ENCODE data around the gene AP1M2. TPM values are rescaled to one million over a fixed set of nuclear protein-coding genes. Genes with fewer than 3 reads are reported as not detected.
"Not testable (repeated sequence)": the region's sequence is repeated elsewhere in the genome, so short reads cannot be mapped to it uniquely, and the experiment has no call there.

The AP1M2 gene
- total RNA-seq, 1 experiment from 2014 or later = 2.5 TPM

DNA sequence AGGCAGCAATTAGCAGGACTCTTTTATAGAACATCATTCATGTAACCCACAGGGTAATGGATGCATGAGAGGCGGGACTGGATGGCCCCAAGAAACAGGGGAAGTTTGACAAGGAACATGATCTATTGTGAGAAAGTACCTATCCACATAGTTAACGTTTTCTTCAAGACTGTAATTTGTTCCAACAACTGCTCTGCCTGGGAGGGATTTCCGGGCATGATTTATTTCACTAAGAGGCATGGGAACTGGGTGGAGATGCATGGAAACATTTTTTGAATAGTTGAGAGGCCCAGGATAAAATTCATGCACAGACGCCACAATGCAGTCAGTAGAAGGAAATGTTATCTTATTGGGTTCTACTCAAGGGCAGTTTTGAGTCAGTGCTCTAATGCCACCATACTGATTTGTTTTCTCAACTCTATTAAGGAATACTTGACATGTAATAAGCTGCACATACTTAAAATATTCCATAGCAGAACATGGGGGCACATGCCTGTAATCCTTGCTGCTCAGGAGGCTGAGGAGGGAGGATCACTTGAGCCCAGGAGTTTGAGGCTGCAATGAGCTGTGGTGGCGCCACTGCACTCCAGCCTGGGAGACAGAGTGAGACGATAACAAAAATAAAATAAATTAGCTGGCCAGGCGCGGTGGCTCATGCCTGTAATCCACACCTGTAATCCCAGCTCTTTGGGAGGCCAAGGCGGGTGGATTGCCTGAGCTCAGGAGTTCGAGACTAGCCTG, 53.3 kb downstream of the AP1M2 start:
- Histone ChIP-seq H3K4me1 (ENCODE audit: insufficient read depth, low read length, poor library complexity, severe bottlenecking) (no peaks in the 10 kb centered on the region), H3K4me3 (ENCODE audit: low read depth, low read length, poor library complexity, severe bottlenecking) (no peak overlapping the region), H3K27ac (ENCODE audit: low read depth, low read length, poor library complexity, severe bottlenecking) (no peak overlapping the region), H3K27me3 (replicated peaks; ENCODE audit: insufficient read depth, low read depth, low read length, poor library complexity) (no peaks in the 10 kb centered on the region), H3K36me3 (ENCODE audit: insufficient read depth, low read length, poor library complexity, severe bottlenecking) (no peaks in the 10 kb centered on the region), H3K9me3 (ENCODE audit: low read depth, low read length, poor library complexity, severe bottlenecking) (no peaks in the 10 kb centered on the region)
- intact Hi-C loops (cut with micrococcal nuclease; ENCODE audit: unreplicated experiment) = no loop called here
- ChIA-PET POLR2A (ENCODE audit: low non-redundant PET) (no interaction called here), CTCF (no interaction called here)
- DNase-seq (ENCODE audit: low spot score) = no peak
- BruUV-seq (replicated peaks) = no TSS peak
- no peak for TF ChIP-seq EZH2 (IDR thresholded peaks at IDR 0.05; ENCODE audit: borderline replicate concordance, low read depth, low read length, poor library complexity, severe bottlenecking)
- TF ChIP-seq, protein P1, sequence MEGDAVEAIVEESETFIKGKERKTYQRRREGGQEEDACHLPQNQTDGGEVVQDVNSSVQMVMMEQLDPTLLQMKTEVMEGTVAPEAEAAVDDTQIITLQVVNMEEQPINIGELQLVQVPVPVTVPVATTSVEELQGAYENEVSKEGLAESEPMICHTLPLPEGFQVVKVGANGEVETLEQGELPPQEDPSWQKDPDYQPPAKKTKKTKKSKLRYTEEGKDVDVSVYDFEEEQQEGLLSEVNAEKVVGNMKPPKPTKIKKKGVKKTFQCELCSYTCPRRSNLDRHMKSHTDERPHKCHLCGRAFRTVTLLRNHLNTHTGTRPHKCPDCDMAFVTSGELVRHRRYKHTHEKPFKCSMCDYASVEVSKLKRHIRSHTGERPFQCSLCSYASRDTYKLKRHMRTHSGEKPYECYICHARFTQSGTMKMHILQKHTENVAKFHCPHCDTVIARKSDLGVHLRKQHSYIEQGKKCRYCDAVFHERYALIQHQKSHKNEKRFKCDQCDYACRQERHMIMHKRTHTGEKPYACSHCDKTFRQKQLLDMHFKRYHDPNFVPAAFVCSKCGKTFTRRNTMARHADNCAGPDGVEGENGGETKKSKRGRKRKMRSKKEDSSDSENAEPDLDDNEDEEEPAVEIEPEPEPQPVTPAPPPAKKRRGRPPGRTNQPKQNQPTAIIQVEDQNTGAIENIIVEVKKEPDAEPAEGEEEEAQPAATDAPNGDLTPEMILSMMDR (conservative IDR thresholded peaks at IDR 0.05; ENCODE audit: low read depth, low read length) = no peak

DNA sequence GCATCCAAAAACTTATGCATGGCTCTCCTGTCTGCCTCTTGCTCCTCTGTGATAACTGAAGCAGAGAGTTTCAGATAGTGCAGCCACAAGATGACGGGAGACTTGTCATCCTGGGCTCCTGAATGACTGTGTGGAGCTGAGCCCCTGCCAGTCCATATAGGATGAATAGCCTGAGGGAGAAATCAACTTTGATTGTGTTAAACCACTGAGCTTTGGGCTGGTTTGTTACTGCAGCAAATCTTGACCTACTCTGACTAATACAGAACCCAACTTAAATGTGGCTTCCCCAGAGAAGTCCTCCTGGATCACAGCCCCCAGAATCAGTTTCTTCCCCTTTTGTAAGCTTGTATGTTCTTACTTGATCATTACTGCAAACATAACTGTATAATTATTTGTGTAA, 54.7 kb downstream of the AP1M2 start:
- no TSS peak for BruUV-seq (replicated peaks)
- CTCF ChIA-PET = no interaction called here
- Histone ChIP-seq H3K9me3 (ENCODE audit: low read depth, low read length, poor library complexity, severe bottlenecking) (no peaks in the 10 kb centered on the region), H3K4me3 (ENCODE audit: low read depth, low read length, poor library complexity, severe bottlenecking) (no peak overlapping the region), H3K36me3 (ENCODE audit: insufficient read depth, low read length, poor library complexity, severe bottlenecking) (no peaks in the 10 kb centered on the region), H3K27me3 (replicated peaks; ENCODE audit: insufficient read depth, low read depth, low read length, poor library complexity) (no peaks in the 10 kb centered on the region), H3K4me1 (ENCODE audit: insufficient read depth, low read length, poor library complexity, severe bottlenecking) (no peaks in the 10 kb centered on the region), H3K27ac (ENCODE audit: low read depth, low read length, poor library complexity, severe bottlenecking) (no peak overlapping the region)
- DNase-seq (ENCODE audit: low spot score) = no peak
- POLR2A ChIA-PET (ENCODE audit: low non-redundant PET) = no interaction called here
- intact Hi-C loops (cut with micrococcal nuclease; ENCODE audit: unreplicated experiment) = no loop called here
- TF ChIP-seq, protein P1 (conservative IDR thresholded peaks at IDR 0.05; ENCODE audit: low read depth, low read length) = no peak
- no peak for TF ChIP-seq EZH2 (IDR thresholded peaks at IDR 0.05; ENCODE audit: borderline replicate concordance, low read depth, low read length, poor library complexity, severe bottlenecking)

DNA sequence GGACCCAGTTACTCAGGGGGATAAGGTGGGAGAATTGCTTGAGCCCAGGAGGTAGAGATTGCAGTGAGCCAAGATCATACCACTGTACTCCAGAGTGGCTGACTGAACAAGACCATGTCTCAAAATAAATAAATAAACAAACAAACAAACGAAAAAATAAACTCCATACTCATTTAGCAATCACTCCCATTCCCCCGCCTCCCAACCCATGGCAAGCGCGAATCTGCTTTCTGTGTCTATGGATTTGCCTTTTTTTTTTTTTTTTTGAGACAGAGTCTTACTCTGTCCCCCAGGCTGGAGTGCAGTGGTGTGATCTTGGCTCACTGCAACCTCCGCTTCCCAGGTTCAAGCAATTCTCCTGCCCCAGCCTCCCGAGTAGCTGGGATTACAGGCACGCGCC, 60.2 kb downstream of the AP1M2 start:
- intact Hi-C loops (cut with micrococcal nuclease; ENCODE audit: unreplicated experiment); H3K4me3 ChIP-seq (ENCODE audit: low read depth, low read length, poor library complexity, severe bottlenecking); H3K9me3 ChIP-seq (ENCODE audit: low read depth, low read length, poor library complexity, severe bottlenecking); H3K27ac ChIP-seq (ENCODE audit: low read depth, low read length, poor library complexity, severe bottlenecking); DNase-seq (ENCODE audit: low spot score); BruUV-seq (replicated peaks); H3K36me3 ChIP-seq (ENCODE audit: insufficient read depth, low read length, poor library complexity, severe bottlenecking); POLR2A ChIA-PET (ENCODE audit: low non-redundant PET); H3K4me1 ChIP-seq (ENCODE audit: insufficient read depth, low read length, poor library complexity, severe bottlenecking); CTCF ChIA-PET; H3K27me3 ChIP-seq (replicated peaks; ENCODE audit: insufficient read depth, low read depth, low read length, poor library complexity): not testable (repeated sequence)

DNA sequence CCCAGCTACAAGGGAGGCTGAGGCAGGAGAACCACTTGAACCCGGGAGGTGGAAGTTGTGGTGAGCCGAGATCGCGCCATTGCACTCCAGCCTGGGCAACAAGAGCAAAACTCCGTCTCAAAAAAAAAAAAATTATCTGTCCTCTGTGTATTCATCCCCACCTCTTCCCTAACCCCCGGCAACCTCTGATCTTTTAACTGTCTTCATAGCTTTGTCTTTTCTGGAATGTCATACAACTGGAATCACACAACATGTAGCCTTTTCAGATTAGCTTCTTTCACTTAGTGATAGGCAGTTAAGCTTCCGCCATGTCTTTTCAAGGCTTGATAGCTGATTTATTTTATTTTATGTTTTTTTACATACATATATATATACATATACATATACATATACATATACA, 61.5 kb downstream of the AP1M2 start:
- ChIA-PET POLR2A (ENCODE audit: low non-redundant PET) (no interaction called here), CTCF (no interaction called here)
- no peaks in the 10 kb centered on the region for H3K4me1 ChIP-seq (ENCODE audit: insufficient read depth, low read length, poor library complexity, severe bottlenecking)
- intact Hi-C loops (cut with micrococcal nuclease; ENCODE audit: unreplicated experiment) = no loop called here
- no peaks in the 10 kb centered on the region for H3K27me3 ChIP-seq (replicated peaks; ENCODE audit: insufficient read depth, low read depth, low read length, poor library complexity)
- no peak overlapping the region for H3K27ac ChIP-seq (ENCODE audit: low read depth, low read length, poor library complexity, severe bottlenecking)
- H3K9me3 ChIP-seq (ENCODE audit: low read depth, low read length, poor library complexity, severe bottlenecking) = no peaks in the 10 kb centered on the region
- no peak overlapping the region for H3K4me3 ChIP-seq (ENCODE audit: low read depth, low read length, poor library complexity, severe bottlenecking)
- H3K36me3 ChIP-seq (ENCODE audit: insufficient read depth, low read length, poor library complexity, severe bottlenecking) = no peaks in the 10 kb centered on the region
- TF ChIP-seq EZH2 (IDR thresholded peaks at IDR 0.05; ENCODE audit: borderline replicate concordance, low read depth, low read length, poor library complexity, severe bottlenecking) = no peak
- TF ChIP-seq, protein P1 (conservative IDR thresholded peaks at IDR 0.05; ENCODE audit: low read depth, low read length) = no peak
- no peak for DNase-seq (ENCODE audit: low spot score)
- BruUV-seq (replicated peaks) = no TSS peak
